GM19395 (cell line): ENCODE measurements around the gene TRIM75.
"Not testable (repeated sequence)": the region's sequence is repeated elsewhere in the genome, so short reads cannot be mapped to it uniquely, and the experiment has no call there.

ENCODE experiments used
- ATAC-seq: cut with Tn5 transposase; IDR thresholded peaks from one replicate; pipeline ENCODE4 v1.9.1; 2021; ENCODE audit warnings: mild to moderate bottlenecking, moderate library complexity; ENCODE audit not compliant: unreplicated experiment

The TRIM75 gene

GRCh38 chr4:165073346-165073745, 19.7 kb downstream of the TRIM75 start:
- ATAC-seq: not testable (repeated sequence)

GRCh38 chr4:165077034-165077578, 23.4 kb downstream of the TRIM75 start:
- ATAC-seq: no peak

GRCh38 chr4:165079476-165079875, 25.8 kb downstream of the TRIM75 start:
- ATAC-seq: no peak

GRCh38 chr4:165084787-165085186, 31.1 kb downstream of the TRIM75 start:
- not testable (repeated sequence) for ATAC-seq

- no peak for ATAC-seq
These were observed 32.3 kb downstream of the TRIM75 start for GRCh38 chr4:165085946-165086345.

GRCh38 chr4:165088366-165088765, 34.7 kb downstream of the TRIM75 start:
- no peak for ATAC-seq

GRCh38 chr4:165092187-165092586, 38.5 kb downstream of the TRIM75 start:
- ATAC-seq: not testable (repeated sequence)

- no peak for ATAC-seq
These were observed 41.2 kb downstream of the TRIM75 start for GRCh38 chr4:165094873-165095272.

- no peak for ATAC-seq
These were observed 41.6 kb downstream of the TRIM75 start for GRCh38 chr4:165095291-165095690.

- peak; percentile 61 for ATAC-seq
These were observed 43.1 kb downstream of the TRIM75 start for GRCh38 chr4:165096776-165097175.

GRCh38 chr4:165101641-165102040, 48.0 kb downstream of the TRIM75 start:
- no peak for ATAC-seq

GRCh38 chr4:165106518-165106917, 52.9 kb downstream of the TRIM75 start:
- no peak for ATAC-seq
